Fibroblast of lung (primary cell): ENCODE data around the gene MATN1. TPM values are rescaled to one million over a fixed set of nuclear protein-coding genes. Genes with fewer than 3 reads are reported as not detected.
"Not testable (repeated sequence)": the region's sequence is repeated elsewhere in the genome, so short reads cannot be mapped to it uniquely, and the experiment has no call there.

Experiments used
- DNase-seq, 2 donors: peaks; one replicate each; pipeline versions ENCODE4 v3.0.0 to v3.0.0-alpha.2; 2010; ENCODE audit warnings: low read depth in 2 of 2
- H2AFZ ChIP-seq: 2 replicates; pipeline ENCODE4 v1.5.1; 2012; ENCODE audit warnings: low read length, control low read depth, inconsistent platforms
- H3K27ac ChIP-seq: 2 replicates; pipeline ENCODE4 v1.5.1; 2011; ENCODE audit warnings: low read length, control low read depth; ENCODE audit not compliant: insufficient read depth
- H3K27me3 ChIP-seq: 2 replicates; pipeline ENCODE4 v1.5.1; 2011; ENCODE audit warnings: mild to moderate bottlenecking, low read length; ENCODE audit not compliant: control insufficient read depth, insufficient read depth
- H3K36me3 ChIP-seq: 2 replicates; pipeline ENCODE4 v1.5.1; 2011; ENCODE audit warnings: low read length; ENCODE audit not compliant: control insufficient read depth, insufficient read depth
- H3K4me1 ChIP-seq: 2 replicates; pipeline ENCODE4 v1.5.1; 2011; ENCODE audit warnings: low read length; ENCODE audit not compliant: control insufficient read depth, insufficient read depth; ENCODE audit errors: extremely low read depth
- H3K4me2 ChIP-seq: 2 replicates; pipeline ENCODE4 v1.5.1; 2011; ENCODE audit warnings: low read length, control low read depth; ENCODE audit not compliant: insufficient read depth; ENCODE audit errors: extremely low read depth
- H3K4me3 ChIP-seq, 4 experiments: fragments of 200-600 bp in 1 of 4; sonication (generic) in 1 of 4; replicated peaks in 1 of 4; 2 replicates each; pipeline ENCODE4 v1.5.1; 2011 to 2016; ENCODE audit warnings: low read length in 4 of 4, low read depth in 3 of 4, mild to moderate bottlenecking in 3 of 4, control low read depth in 2 of 4, inconsistent platforms in 1 of 4, mixed read lengths in 1 of 4; ENCODE audit not compliant: insufficient read depth in 1 of 4; ENCODE audit errors: control extremely low read depth in 1 of 4
- H3K79me2 ChIP-seq: 2 replicates; pipeline ENCODE4 v1.5.1; 2012; ENCODE audit warnings: mild to moderate bottlenecking, low read length, inconsistent platforms; ENCODE audit not compliant: control insufficient read depth, insufficient read depth
- H3K9ac ChIP-seq: 2 replicates; pipeline ENCODE4 v1.5.1; 2011; ENCODE audit warnings: mild to moderate bottlenecking, low read length, control low read depth; ENCODE audit not compliant: insufficient read depth
- H3K9me3 ChIP-seq: 2 replicates; pipeline ENCODE4 v1.5.1; 2012; ENCODE audit warnings: low read depth, low read length; ENCODE audit not compliant: control insufficient read depth, insufficient read depth
- H4K20me1 ChIP-seq: 2 replicates; pipeline ENCODE4 v1.5.1; 2011; ENCODE audit warnings: low read length; ENCODE audit not compliant: control insufficient read depth, insufficient read depth; ENCODE audit errors: extremely low read depth
- CTCF ChIP-seq, 2 donors: IDR thresholded peaks in 1 of 2; conservative IDR thresholded peaks in 1 of 2; 1 replicate in 1 of 2; 2 replicates in 1 of 2; pipeline ENCODE4 v1.5.1; 2011 to 2012; ENCODE audit warnings: low read length in 2 of 2, control low read depth in 1 of 2, inconsistent platforms in 1 of 2, low read depth in 1 of 2, mild to moderate bottlenecking in 1 of 2
- EZH2 ChIP-seq: IDR thresholded peaks from 2 replicates; pipeline ENCODE4 v1.5.1; 2012; ENCODE audit warnings: low read length, control low read depth, mild to moderate bottlenecking; ENCODE audit errors: missing control alignments
- polyA plus RNA-seq, 2 donors: library from polyadenylated mRNA; depleted of rRNA in 1 of 2; stranded (reverse) in 1 of 2; unstranded in 1 of 2; fragments of >200 nt; gene quantifications; 2 replicates each; pipeline ENCODE4 v1.2.1, GENCODE V29; 2011 to 2012; ENCODE audit warnings: missing spikeins in 1 of 2
- total RNA-seq: library from RNA; depleted of rRNA; stranded (reverse); fragments of >200 nt; gene quantifications from 2 replicates; pipeline ENCODE4 v1.2.1, GENCODE V29; 2014

The MATN1 gene
- total and polyA plus RNA-seq, 2 donors (not counting 1 experiment from before 2014, with no cell fraction given), result not detected

- H3K36me3 ChIP-seq, result no peaks in the 10 kb centered on the region
- DNase-seq, result no peak
- no peak overlapping the region for H3K27ac ChIP-seq
- H4K20me1 ChIP-seq, result no peaks in the 10 kb centered on the region
- H3K4me3 ChIP-seq, result no peak overlapping the region
- no peak overlapping the region for H2AFZ ChIP-seq
- H3K9ac ChIP-seq, result no peak overlapping the region
- no peak overlapping the region for H3K4me2 ChIP-seq
- no peaks in the 10 kb centered on the region for H3K79me2 ChIP-seq
- no peaks in the 10 kb centered on the region for H3K27me3 ChIP-seq
- H3K9me3 ChIP-seq, result no peaks in the 10 kb centered on the region
- H3K4me1 ChIP-seq, result no peaks in the 10 kb centered on the region
- TF ChIP-seq CTCF (conservative IDR thresholded peaks at IDR 0.05 in 1 of 2, IDR thresholded peaks at IDR 0.05 in 1 of 2; ENCODE audit: low read depth in 1 of 2, low read length in 2 of 2) (no peak), EZH2 (no peak)
Observed at GRCh38 chr1:30768830-30769718, 45.7 kb upstream of the MATN1 start.

- no peaks in the 10 kb centered on the region for H3K4me1 ChIP-seq
- no peaks in the 10 kb centered on the region for H3K79me2 ChIP-seq
- no peaks in the 10 kb centered on the region for H4K20me1 ChIP-seq
- no peak for DNase-seq
- H3K4me3 ChIP-seq, result no peak overlapping the region
- H2AFZ ChIP-seq, result no peak overlapping the region
- TF ChIP-seq CTCF (conservative IDR thresholded peaks at IDR 0.05 in 1 of 2, IDR thresholded peaks at IDR 0.05 in 1 of 2; ENCODE audit: low read depth in 1 of 2, low read length in 2 of 2), result no peak
- no peak for TF ChIP-seq EZH2
- no peak overlapping the region for H3K27ac ChIP-seq
- no peaks in the 10 kb centered on the region for H3K9me3 ChIP-seq
- H3K4me2 ChIP-seq, result no peak overlapping the region
- no peaks in the 10 kb centered on the region for H3K36me3 ChIP-seq
- H3K27me3 ChIP-seq, result no peaks in the 10 kb centered on the region
- H3K9ac ChIP-seq, result no peak overlapping the region
Observed at GRCh38 chr1:30768159-30768829, 44.9 kb upstream of the MATN1 start.

GRCh38 chr1:30766948-30767347 lies 43.6 kb upstream of the MATN1 start:
- not testable (repeated sequence) for H3K27ac ChIP-seq, H3K9ac ChIP-seq, H3K36me3 ChIP-seq, H3K4me2 ChIP-seq, DNase-seq, H3K79me2 ChIP-seq, H3K4me1 ChIP-seq, H3K4me3 ChIP-seq, H4K20me1 ChIP-seq, H3K9me3 ChIP-seq, H3K27me3 ChIP-seq, H2AFZ ChIP-seq
